SK-N-SH treated with all-trans-retinoic acid at 6 μM for 48 hours (cell line): ENCODE data around the gene PCP4.

Experiments
- ATAC-seq: fragments of 200-7000 bp; cut with Tn5 transposase; 3 replicates; pipeline ENCODE4 v1.9.1; 2020; ENCODE audit warnings: mild to moderate bottlenecking, moderate library complexity
- ARNTL ChIP-seq: fragments of 450-650 bp; formaldehyde crosslinking; IDR thresholded peaks from 2 replicates; pipeline ENCODE4 v1.5.0; 2020; ENCODE audit warnings: low read depth, mild to moderate bottlenecking, moderate library complexity, borderline replicate concordance
- BACH2 ChIP-seq: fragments of 250-450 bp; sonication (Bioruptor Pico); IDR thresholded peaks from 2 replicates; pipeline ENCODE4 v1.9.0; 2021; ENCODE audit warnings: mild to moderate bottlenecking, borderline replicate concordance
- CSDC2 ChIP-seq: fragments of 250-450 bp; sonication (Bioruptor Pico); IDR thresholded peaks from 2 replicates; pipeline ENCODE4 v1.5.0; 2020; ENCODE audit warnings: mild to moderate bottlenecking, moderate library complexity
- ESRRG ChIP-seq: fragments of 250-450 bp; sonication (Bioruptor Pico); IDR thresholded peaks from 2 replicates; pipeline ENCODE4 v1.6.1; 2021; ENCODE audit warnings: mild to moderate bottlenecking
- GLIS3 ChIP-seq: fragments of 250-450 bp; sonication (Bioruptor Pico); IDR thresholded peaks from 2 replicates; pipeline ENCODE4 v1.5.0; 2020; ENCODE audit warnings: mild to moderate bottlenecking, moderate library complexity
- ISL1 ChIP-seq: fragments of 250-450 bp; sonication (Bioruptor Pico); IDR thresholded peaks from 2 replicates; pipeline ENCODE4 v2.1.2; 2022; ENCODE audit warnings: mild to moderate bottlenecking, moderate library complexity
- OSR1 ChIP-seq: fragments of 250-450 bp; sonication (Bioruptor Pico); IDR thresholded peaks from 2 replicates; pipeline ENCODE4 v1.8.0; 2022; ENCODE audit warnings: moderate library complexity, mild to moderate bottlenecking, inconsistent platforms
- PPARA ChIP-seq: fragments of 250-450 bp; sonication (Bioruptor Pico); IDR thresholded peaks from 2 replicates; pipeline ENCODE4 v1.5.0; 2020; ENCODE audit warnings: mild to moderate bottlenecking, borderline replicate concordance
- RARB ChIP-seq: fragments of 250-450 bp; sonication (Bioruptor Pico); IDR thresholded peaks from 2 replicates; pipeline ENCODE4 v1.8.0; 2021; ENCODE audit warnings: mild to moderate bottlenecking, moderate library complexity
- TCF4 ChIP-seq: fragments of 250-450 bp; sonication (Bioruptor Pico); IDR thresholded peaks from 2 replicates; pipeline ENCODE4 v1.8.0; 2021; ENCODE audit warnings: mild to moderate bottlenecking, moderate library complexity, borderline replicate concordance
- TOX ChIP-seq: fragments of 250-450 bp; sonication (Bioruptor Pico); IDR thresholded peaks from 2 replicates; pipeline ENCODE4 v1.8.0; 2021; ENCODE audit warnings: mild to moderate bottlenecking, moderate library complexity, borderline replicate concordance
- ZFP3 ChIP-seq: fragments of 250-450 bp; sonication (Bioruptor Pico); IDR thresholded peaks from 2 replicates; pipeline ENCODE4 v1.5.0; 2020; ENCODE audit warnings: mild to moderate bottlenecking, moderate library complexity
- ZFP30 ChIP-seq: fragments of 450-650 bp; formaldehyde crosslinking; IDR thresholded peaks from 2 replicates; pipeline ENCODE4 v1.5.0; 2022; ENCODE audit warnings: mild to moderate bottlenecking, moderate library complexity
- ZNF565 ChIP-seq: fragments of 450-650 bp; formaldehyde crosslinking; conservative IDR thresholded peaks from 2 replicates; pipeline ENCODE4 v1.5.0; 2020; ENCODE audit warnings: low read depth, mild to moderate bottlenecking, moderate library complexity
- ZNF70 ChIP-seq: fragments of 450-650 bp; formaldehyde crosslinking; IDR thresholded peaks from 2 replicates; pipeline ENCODE4 v1.5.0; 2020; ENCODE audit warnings: mild to moderate bottlenecking, moderate library complexity
- ZNF8 ChIP-seq: fragments of 450-650 bp; formaldehyde crosslinking; IDR thresholded peaks from 2 replicates; pipeline ENCODE4 v1.5.0; 2020; ENCODE audit warnings: mild to moderate bottlenecking, moderate library complexity
- TF ChIP-seq, protein P1 (sequence below): fragments of 250-450 bp; sonication (Bioruptor Pico); IDR thresholded peaks from 2 replicates; pipeline ENCODE4 v1.5.1; 2021; ENCODE audit warnings: mild to moderate bottlenecking, moderate library complexity
- TF ChIP-seq, protein P2 (sequence below): fragments of 250-450 bp; sonication (Bioruptor Pico); IDR thresholded peaks from 2 replicates; pipeline ENCODE4 v1.8.0; 2020; ENCODE audit warnings: mild to moderate bottlenecking, moderate library complexity, borderline replicate concordance
- TF ChIP-seq, protein P3 (sequence below): fragments of 250-450 bp; sonication (Bioruptor Pico); IDR thresholded peaks from 2 replicates; pipeline ENCODE4 v1.5.1; 2020; ENCODE audit warnings: low read depth, mild to moderate bottlenecking, moderate library complexity
- TF ChIP-seq, protein P4 (sequence below): fragments of 250-450 bp; sonication (Bioruptor Pico); IDR thresholded peaks from 2 replicates; pipeline ENCODE4 v1.5.0; 2020; ENCODE audit warnings: mild to moderate bottlenecking, moderate library complexity

The PCP4 gene

DNA sequence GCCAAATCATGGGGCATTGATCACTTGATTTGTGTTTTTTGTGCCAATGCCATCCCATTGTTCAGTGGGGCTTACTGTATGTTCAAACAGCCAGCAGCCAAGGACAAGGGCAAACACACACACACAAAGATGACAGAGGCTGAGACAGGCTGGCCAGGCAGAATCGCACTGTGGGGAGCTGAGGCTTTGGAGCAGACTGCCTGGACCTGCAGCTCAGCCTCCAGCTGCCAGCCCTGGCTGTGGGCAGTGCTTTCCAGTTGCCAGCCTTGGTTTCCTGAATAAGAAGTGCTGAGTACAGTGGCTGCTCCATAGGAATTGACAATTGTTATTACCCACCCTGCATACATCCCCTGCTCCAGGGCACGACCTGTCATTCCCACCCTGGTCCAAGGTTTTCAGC, 16.9 kb upstream of the PCP4 start:
- no peak for ATAC-seq
- TF ChIP-seq, protein P1, sequence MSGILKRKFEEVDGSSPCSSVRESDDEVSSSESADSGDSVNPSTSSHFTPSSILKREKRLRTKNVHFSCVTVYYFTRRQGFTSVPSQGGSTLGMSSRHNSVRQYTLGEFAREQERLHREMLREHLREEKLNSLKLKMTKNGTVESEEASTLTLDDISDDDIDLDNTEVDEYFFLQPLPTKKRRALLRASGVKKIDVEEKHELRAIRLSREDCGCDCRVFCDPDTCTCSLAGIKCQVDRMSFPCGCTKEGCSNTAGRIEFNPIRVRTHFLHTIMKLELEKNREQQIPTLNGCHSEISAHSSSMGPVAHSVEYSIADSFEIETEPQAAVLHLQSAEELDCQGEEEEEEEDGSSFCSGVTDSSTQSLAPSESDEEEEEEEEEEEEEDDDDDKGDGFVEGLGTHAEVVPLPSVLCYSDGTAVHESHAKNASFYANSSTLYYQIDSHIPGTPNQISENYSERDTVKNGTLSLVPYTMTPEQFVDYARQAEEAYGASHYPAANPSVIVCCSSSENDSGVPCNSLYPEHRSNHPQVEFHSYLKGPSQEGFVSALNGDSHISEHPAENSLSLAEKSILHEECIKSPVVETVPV (CRISPR knock-in tag), result no peak
- TF ChIP-seq BACH2 (CRISPR knock-in tag) (no peak), ARNTL (CRISPR knock-in tag) (no peak), RARB (CRISPR knock-in tag) (no peak), TOX (no peak), OSR1 (CRISPR knock-in tag) (no peak), GLIS3 (CRISPR knock-in tag) (no peak), ZNF70 (CRISPR knock-in tag) (no peak), ISL1 (CRISPR knock-in tag) (no peak), ZNF565 (CRISPR knock-in tag) (no peak), PPARA (CRISPR knock-in tag) (no peak)
- TF ChIP-seq, protein P2, sequence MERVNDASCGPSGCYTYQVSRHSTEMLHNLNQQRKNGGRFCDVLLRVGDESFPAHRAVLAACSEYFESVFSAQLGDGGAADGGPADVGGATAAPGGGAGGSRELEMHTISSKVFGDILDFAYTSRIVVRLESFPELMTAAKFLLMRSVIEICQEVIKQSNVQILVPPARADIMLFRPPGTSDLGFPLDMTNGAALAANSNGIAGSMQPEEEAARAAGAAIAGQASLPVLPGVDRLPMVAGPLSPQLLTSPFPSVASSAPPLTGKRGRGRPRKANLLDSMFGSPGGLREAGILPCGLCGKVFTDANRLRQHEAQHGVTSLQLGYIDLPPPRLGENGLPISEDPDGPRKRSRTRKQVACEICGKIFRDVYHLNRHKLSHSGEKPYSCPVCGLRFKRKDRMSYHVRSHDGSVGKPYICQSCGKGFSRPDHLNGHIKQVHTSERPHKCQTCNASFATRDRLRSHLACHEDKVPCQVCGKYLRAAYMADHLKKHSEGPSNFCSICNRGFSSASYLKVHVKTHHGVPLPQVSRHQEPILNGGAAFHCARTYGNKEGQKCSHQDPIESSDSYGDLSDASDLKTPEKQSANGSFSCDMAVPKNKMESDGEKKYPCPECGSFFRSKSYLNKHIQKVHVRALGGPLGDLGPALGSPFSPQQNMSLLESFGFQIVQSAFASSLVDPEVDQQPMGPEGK, result no peak
- TF ChIP-seq, protein P3, sequence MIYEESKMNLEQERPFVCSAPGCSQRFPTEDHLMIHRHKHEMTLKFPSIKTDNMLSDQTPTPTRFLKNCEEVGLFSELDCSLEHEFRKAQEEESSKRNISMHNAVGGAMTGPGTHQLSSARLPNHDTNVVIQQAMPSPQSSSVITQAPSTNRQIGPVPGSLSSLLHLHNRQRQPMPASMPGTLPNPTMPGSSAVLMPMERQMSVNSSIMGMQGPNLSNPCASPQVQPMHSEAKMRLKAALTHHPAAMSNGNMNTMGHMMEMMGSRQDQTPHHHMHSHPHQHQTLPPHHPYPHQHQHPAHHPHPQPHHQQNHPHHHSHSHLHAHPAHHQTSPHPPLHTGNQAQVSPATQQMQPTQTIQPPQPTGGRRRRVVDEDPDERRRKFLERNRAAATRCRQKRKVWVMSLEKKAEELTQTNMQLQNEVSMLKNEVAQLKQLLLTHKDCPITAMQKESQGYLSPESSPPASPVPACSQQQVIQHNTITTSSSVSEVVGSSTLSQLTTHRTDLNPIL, result no peak

DNA sequence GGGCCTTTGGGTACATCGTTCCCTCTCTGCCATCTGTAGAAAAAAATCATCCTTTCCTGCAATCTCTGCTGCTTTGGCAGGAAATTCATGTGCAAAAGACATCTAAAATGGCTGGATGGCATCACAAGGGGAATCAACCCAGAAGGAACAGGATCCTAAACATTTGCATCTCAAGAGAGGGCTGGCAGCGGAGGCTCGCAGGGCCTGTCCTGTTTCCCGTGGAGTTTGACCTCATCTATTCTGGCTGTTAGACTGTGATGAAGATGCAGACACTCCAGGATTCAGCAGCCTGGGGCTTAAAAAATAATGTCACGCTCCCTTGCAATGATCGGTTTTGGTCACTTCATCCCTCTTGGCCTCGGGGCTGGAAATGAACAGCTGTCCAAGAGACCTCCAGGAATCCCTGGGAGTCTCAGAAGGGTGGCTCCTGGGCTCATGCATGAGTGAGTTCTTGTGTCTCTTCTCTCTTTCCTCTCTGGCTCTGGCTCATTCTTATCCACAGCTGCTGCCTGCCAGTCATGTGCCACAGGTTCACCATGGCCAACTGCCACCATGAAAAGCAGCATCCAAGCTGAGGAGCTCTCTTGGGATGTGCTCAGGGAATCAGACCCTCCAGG, 16.1 kb upstream of the PCP4 start:
- ATAC-seq, result no peak
- TF ChIP-seq TOX, result no peak
- TF ChIP-seq ISL1 (CRISPR knock-in tag), result no peak
- TF ChIP-seq, protein P1 (CRISPR knock-in tag), result no peak
- TF ChIP-seq ZFP3 (CRISPR knock-in tag), result no peak
- TF ChIP-seq RARB (CRISPR knock-in tag), result no peak
- no peak for TF ChIP-seq ZFP30 (CRISPR knock-in tag)
- no peak for TF ChIP-seq ARNTL (CRISPR knock-in tag)
- TF ChIP-seq ZNF8 (CRISPR knock-in tag), result no peak
- no peak for TF ChIP-seq ZNF565 (CRISPR knock-in tag)
- no peak for TF ChIP-seq CSDC2 (CRISPR knock-in tag)
- no peak for TF ChIP-seq TCF4
- TF ChIP-seq, protein P4, sequence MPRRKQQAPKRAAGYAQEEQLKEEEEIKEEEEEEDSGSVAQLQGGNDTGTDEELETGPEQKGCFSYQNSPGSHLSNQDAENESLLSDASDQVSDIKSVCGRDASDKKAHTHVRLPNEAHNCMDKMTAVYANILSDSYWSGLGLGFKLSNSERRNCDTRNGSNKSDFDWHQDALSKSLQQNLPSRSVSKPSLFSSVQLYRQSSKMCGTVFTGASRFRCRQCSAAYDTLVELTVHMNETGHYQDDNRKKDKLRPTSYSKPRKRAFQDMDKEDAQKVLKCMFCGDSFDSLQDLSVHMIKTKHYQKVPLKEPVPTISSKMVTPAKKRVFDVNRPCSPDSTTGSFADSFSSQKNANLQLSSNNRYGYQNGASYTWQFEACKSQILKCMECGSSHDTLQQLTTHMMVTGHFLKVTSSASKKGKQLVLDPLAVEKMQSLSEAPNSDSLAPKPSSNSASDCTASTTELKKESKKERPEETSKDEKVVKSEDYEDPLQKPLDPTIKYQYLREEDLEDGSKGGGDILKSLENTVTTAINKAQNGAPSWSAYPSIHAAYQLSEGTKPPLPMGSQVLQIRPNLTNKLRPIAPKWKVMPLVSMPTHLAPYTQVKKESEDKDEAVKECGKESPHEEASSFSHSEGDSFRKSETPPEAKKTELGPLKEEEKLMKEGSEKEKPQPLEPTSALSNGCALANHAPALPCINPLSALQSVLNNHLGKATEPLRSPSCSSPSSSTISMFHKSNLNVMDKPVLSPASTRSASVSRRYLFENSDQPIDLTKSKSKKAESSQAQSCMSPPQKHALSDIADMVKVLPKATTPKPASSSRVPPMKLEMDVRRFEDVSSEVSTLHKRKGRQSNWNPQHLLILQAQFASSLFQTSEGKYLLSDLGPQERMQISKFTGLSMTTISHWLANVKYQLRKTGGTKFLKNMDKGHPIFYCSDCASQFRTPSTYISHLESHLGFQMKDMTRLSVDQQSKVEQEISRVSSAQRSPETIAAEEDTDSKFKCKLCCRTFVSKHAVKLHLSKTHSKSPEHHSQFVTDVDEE, result no peak
- TF ChIP-seq ZNF70 (CRISPR knock-in tag), result no peak
- TF ChIP-seq, all 23 proteins: peak for 0

DNA sequence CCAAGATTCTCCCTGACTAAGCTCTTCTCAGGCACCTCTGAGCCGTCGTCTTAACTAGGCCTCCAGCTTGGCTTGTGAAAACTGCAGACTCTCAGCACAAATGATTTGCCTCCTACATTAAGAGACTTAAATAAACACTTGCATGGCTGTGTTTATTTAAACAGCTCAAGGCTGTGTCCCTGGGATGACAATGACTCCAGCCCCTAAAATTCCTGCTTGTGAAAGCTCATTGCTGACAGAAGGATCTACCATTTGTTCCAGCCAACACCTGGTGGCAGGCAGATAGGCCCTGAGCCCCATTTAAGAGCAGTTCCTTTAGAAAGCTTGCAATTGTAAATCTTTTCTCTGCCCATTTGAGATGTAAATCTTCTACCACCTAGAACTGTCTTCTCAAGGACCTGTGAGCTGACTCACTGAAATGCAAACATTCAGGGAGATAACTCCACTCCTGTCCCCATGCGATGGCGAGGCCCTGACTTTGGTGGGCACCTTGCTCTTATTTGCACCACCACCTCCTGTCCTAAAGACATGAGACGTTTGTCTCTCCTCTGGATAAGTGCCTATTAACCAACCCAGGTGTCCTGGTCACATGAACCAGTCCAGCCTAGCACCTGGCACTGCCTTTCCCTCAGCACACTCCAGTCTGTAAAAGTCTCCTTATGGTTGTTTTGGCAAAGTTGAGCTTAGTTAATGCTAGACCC, 15.1 kb upstream of the PCP4 start:
- no peak for TF ChIP-seq ARNTL (CRISPR knock-in tag)
- TF ChIP-seq ESRRG (CRISPR knock-in tag), result no peak
- TF ChIP-seq, protein P3, result no peak
- TF ChIP-seq BACH2 (CRISPR knock-in tag), result no peak
- TF ChIP-seq OSR1 (CRISPR knock-in tag), result no peak
- TF ChIP-seq, all 23 proteins: peak for 0
- ATAC-seq, result no peak
